ENCODE measurements around the gene RAB37.

RAB37 gene

GRCh38 chr17:74776990-74777389, 39.9 kb downstream of the RAB37 start:
- no peak for DNase-seq (ENCODE audit: low read depth in 2 of 3, low spot score in 1 of 3)

DNA sequence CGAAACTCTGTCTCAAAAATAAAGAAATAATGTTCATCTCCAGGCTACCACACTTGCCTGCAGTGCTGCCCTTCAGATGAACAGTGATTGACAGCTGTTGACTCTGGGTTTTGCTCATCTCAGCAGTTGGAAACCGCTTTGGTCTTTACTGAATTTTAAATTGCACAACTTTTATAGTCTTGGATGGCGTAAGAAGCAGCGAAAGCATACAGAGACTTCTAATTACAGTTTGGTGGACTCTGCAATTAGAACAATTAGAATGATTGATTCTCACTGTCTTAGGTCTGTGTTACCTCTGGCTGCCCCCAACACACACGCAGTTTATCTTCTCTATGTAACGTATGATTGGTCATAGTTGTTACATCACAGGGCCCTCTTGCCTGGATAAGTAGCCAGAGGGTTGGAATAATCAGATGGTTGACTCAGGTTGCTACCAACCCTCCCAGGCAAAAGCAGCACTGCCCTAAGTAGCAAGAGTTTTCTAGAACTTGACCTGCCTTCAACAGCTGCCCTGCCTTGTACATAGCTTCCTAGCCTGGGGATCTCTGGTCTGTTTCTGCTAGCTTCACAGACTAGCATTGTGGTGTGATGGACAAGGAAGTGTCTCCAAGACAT, 41.0 kb downstream of the RAB37 start:
- no peak for DNase-seq (ENCODE audit: low read depth in 2 of 3, low spot score in 1 of 3)

DNA sequence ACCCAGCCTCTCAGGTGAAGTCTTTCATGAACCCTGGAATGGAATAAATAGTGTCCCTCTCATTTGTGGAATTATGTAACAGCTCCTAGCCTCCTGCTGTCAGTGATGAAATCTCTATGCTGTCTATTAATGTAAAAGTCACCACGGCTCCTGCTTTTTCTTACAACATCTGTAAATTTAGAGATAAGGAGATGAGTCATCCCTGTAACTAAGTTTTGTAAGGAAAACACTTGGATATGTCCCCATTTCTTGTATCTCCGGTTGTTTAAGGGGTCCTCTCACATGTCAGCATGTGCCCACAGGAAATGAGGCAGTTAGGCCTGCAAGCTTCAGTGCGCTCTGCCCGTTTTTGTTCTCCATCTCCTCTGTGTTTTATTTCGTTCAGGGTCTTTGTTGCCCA, 41.9 kb downstream of the RAB37 start:
- no peak for DNase-seq (ENCODE audit: low read depth in 2 of 3, low spot score in 1 of 3)

GRCh38 chr17:74779501-74779900, 42.4 kb downstream of the RAB37 start:
- DNase-seq (ENCODE audit: low read depth in 2 of 3, low spot score in 1 of 3) = no peak

DNA sequence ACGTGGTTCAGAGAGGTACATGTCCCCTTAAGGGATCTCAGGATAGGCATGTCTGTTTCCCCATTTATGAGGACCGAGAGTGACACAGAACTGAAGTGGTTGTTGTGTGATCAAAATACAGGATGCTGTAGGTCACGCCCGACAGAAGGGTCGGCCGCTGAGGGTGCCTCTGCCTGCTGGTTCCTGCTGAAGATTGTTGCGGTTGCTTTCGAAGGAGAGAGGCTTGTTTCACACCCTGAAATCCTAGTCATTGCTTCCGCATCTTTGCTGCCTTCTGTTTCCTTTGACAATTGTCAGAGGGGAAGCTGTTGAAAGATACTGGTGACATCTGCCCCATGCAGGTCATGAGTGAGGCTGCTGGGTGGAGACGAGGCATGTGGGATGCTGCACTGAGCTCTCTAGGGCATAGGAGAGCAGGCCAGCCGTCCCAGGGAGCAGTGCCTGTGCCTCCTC, 42.9 kb downstream of the RAB37 start:
- peak; percentile 45 to 60 (median 51) for DNase-seq (ENCODE audit: low read depth in 2 of 3, low spot score in 1 of 3)

- no peak for DNase-seq (ENCODE audit: low read depth in 2 of 3, low spot score in 1 of 3)
Observed at GRCh38 chr17:74780443-74781238, 43.6 kb downstream of the RAB37 start.

DNA sequence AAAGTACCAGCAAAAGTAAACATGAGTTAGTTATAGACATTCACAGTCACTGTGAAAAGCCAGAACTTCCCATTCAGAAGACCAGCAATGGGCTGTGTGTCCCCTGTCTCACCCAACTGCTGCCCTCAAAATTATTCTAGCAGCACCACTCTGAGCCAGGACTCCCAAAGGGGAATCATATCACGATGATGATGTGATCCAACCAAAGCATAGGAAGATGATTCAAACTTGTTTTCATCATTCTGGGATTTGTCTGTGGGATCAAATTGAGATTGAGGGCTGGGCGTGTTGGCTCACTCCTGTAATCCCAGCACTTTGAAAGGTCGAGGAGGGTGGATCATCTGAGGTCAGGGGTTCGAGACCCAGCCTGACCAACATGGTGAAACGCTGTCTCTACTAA, 45.5 kb downstream of the RAB37 start:
- no peak for DNase-seq (ENCODE audit: low read depth in 2 of 3, low spot score in 1 of 3)

DNA sequence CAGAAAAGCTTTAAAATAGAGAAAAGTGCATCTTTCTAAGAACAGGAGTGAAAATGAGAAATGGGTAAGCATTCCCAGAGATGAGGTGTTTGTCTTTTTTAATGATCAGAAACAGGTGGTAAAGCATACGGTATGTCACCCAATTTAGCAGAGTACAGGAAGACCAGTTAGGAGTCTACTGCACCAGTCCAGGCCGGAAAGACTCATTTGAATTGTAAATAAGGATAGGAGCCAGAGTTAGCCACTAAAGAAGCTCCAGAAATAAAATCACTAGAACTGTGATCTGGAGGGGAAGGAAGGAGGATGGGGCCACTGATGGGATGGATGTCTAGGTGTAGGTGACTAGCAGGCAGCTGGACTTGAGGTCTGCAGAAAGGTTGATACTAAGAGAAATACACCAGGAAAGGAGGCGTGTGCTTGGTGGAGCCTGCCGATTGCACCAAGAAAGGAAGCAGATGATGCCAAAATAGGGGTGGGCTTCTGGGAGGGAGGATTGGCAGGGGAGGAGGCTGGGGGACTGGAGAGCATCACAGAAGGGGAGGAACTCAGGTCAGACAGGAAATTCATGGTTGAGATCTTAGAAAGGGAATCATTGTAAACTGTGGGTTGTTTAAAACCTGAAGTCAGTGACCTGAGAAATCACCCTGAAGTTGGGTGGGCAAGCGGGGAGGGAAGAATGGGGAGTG, 47.2 kb downstream of the RAB37 start:
- DNase-seq (ENCODE audit: low read depth in 2 of 3, low spot score in 1 of 3) = no peak

DNA sequence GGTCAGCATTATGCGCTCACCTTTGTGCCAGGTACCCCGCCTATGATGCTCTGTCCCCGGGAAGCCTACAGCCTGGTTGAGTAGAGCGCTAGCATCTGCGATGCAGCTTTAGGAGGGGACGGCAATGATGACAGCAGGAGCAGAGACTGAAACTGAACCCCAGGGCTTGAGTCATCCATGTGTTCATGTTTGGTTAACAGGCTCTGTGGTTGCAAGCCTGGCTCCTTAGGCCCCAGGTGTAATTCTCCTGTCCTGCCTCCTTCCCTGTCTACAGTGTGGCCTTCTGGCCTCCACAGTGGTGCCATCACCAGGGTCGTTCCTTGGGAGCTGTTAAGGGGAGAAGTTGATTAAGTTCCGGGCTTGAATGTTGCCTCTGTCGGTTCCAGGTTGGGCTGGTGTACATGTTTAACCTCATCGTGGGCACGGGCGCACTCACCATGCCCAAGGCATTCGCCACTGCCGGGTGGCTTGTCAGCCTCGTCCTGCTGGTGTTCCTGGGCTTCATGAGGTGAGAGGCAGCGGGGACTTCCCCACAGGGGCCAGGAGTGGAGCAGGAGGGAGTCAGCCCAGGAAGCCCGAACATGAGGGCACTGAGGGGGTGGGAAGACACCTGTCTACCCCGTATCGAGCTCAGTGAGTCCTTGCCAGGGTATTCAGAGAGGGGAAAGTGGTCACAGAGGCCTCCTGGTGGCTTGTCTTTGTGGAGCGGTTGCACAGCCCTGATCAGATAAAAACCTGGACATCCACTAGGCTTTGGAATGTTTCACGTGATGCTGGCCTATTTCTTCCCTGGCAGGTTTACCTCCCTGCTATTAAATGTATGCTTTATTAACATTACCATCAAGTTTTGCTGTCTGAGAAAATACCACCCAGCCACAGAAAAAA, 48.3 kb downstream of the RAB37 start:
- DNase-seq (ENCODE audit: low read depth in 2 of 3, low spot score in 1 of 3) = peak in 1 of 3 donors; percentile 17

DNA sequence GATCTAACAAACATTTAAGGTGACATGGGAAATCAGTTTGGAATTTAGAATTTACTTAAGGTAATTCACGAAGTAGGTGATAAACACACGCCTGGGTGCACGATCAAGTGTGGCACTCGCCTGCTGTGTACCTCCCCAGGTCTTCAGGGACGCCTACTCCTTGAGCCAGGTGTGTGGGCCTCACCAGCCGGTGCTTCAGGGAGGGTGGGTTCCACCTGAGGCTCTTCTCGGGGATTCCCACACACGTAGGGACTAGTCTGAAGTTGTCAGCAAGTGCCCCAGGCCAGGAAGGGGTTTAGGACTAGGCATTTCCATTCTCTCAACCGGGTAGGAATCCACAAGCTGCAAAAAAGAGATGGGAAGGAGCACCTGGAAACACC, 48.9 kb downstream of the RAB37 start:
- DNase-seq (ENCODE audit: low read depth in 2 of 3, low spot score in 1 of 3) = no peak

- no peak for DNase-seq (ENCODE audit: low read depth in 2 of 3, low spot score in 1 of 3)
Observed at GRCh38 chr17:74786431-74787055, 49.5 kb downstream of the RAB37 start.

DNA sequence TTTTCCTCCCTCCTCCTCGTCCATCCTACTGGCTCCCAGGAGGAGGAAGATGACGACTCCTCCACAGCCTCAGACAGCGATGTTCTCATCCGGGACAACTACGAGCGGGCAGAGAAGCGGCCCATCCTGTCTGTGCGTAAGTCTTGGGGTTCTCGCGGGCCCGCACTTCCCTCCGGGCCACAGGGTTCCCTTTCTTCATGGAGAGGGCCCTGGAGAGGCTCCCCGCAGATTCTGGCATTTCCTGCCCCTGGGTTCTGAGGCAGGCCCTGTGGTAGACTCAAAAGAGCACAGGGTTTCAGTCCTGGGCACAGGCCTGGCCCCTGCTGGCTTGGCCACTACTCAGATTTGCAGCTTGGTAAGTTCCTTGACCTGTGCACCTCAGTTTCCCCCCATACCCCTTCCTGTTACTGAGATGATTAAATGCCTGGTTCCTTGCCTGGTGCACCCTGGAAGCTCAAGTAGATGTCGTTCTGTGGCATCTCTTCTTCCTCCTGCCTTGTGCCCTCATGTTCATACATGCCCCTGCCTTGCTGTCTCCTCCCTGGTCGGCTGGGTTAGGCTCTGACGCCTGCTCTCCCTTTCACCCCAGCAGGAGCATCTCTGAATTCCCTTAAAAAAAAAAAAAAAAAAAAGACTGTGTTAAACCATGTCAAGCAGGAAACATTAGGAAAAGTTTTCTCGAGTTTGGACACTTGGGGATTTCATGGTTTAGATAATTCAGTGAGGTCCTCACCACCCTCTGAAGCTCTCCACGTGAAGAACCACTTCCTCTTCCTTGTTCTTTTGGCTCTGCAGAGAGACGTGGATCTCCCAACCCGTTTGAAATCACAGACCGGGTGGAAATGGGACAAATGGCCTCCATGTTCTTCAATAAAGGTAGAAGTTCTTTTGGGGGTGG, 53.4 kb downstream of the RAB37 start:
- no peak for DNase-seq (ENCODE audit: low read depth in 2 of 3, low spot score in 1 of 3)

GRCh38 chr17:74792586-74793105, 55.6 kb downstream of the RAB37 start:
- DNase-seq (ENCODE audit: low read depth in 2 of 3, low spot score in 1 of 3) = no peak

GRCh38 chr17:74795327-74796020, 58.4 kb downstream of the RAB37 start:
- DNase-seq (ENCODE audit: low read depth in 2 of 3, low spot score in 1 of 3) = no peak

- no peak for DNase-seq (ENCODE audit: low read depth in 2 of 3, low spot score in 1 of 3)
Observed at GRCh38 chr17:74796211-74796610, 59.2 kb downstream of the RAB37 start.

- DNase-seq (ENCODE audit: low read depth in 2 of 3, low spot score in 1 of 3) = no peak
Observed at GRCh38 chr17:74796866-74797265, 59.8 kb downstream of the RAB37 start.

All from stimulated activated CD4-positive, alpha-beta T cell treated with anti-CD3 and anti-CD28 coated beads, Interleukin-12 subunit alpha, Interleukin-12 subunit beta, amount 100 ng/mL, for 48 hours (primary cell).